MM.1S (cell line): ENCODE data around the gene ZNF469.

Experiments used
- DNase-seq: peaks from one replicate; pipeline ENCODE4 v3.0.0-alpha.2; 2015
- H2AFZ ChIP-seq: fragments of 300-600 bp; sonication (generic); 2 replicates; pipeline ENCODE4 v1.6.0; 2016; ENCODE audit warnings: antibody characterized with exemption, low read length
- H3F3A ChIP-seq: fragments of 300-600 bp; sonication (generic); 2 replicates; pipeline ENCODE4 v1.6.1; 2016; ENCODE audit warnings: mild to moderate bottlenecking, antibody characterized with exemption, low read length, moderate library complexity, mixed read lengths; ENCODE audit not compliant: insufficient read depth
- H3K27ac ChIP-seq: fragments of 300-600 bp; sonication (generic); 2 replicates; pipeline ENCODE4 v1.5.1; 2016; ENCODE audit warnings: mild to moderate bottlenecking, low read length
- H3K27me3 ChIP-seq: fragments of 300-600 bp; sonication (generic); replicated peaks from 2 replicates; pipeline ENCODE4 v1.6.0; 2016; ENCODE audit warnings: low read length; ENCODE audit not compliant: insufficient read depth
- H3K36me3 ChIP-seq: fragments of 300-600 bp; sonication (generic); replicated peaks from 2 replicates; pipeline ENCODE4 v1.6.1; 2016; ENCODE audit warnings: mild to moderate bottlenecking, low read length, mixed read lengths; ENCODE audit not compliant: insufficient read depth
- H3K4me1 ChIP-seq: fragments of 300-600 bp; sonication (generic); 2 replicates; pipeline ENCODE4 v1.6.1; 2016; ENCODE audit warnings: low read length, mixed read lengths
- H3K4me2 ChIP-seq: fragments of 300-600 bp; sonication (generic); 2 replicates; pipeline ENCODE4 v1.6.0; 2016; ENCODE audit warnings: low read depth, low read length
- H3K4me3 ChIP-seq: fragments of 300-600 bp; sonication (generic); 2 replicates; pipeline ENCODE4 v1.5.1; 2016; ENCODE audit warnings: low read length, mixed read lengths
- H3K79me2 ChIP-seq: fragments of 300-600 bp; sonication (generic); 2 replicates; pipeline ENCODE4 v1.6.1; 2016; ENCODE audit warnings: mixed run types, low read length, mixed read lengths
- H3K9ac ChIP-seq: fragments of 300-600 bp; sonication (generic); 2 replicates; pipeline ENCODE4 v1.6.1; 2016; ENCODE audit warnings: low read length, mixed read lengths
- H3K9me2 ChIP-seq: fragments of 300-600 bp; sonication (generic); replicated peaks from 2 replicates; pipeline ENCODE4 v1.6.1; 2016; ENCODE audit warnings: mild to moderate bottlenecking, low read length, mixed read lengths; ENCODE audit not compliant: insufficient read depth
- H3K9me3 ChIP-seq: fragments of 300-600 bp; sonication (generic); replicated peaks from 2 replicates; pipeline ENCODE4 v1.6.1; 2016; ENCODE audit warnings: mild to moderate bottlenecking, low read length, mixed read lengths; ENCODE audit not compliant: insufficient read depth
- H4K20me1 ChIP-seq: fragments of 300-600 bp; sonication (generic); 2 replicates; pipeline ENCODE4 v1.6.1; 2016; ENCODE audit warnings: mild to moderate bottlenecking, low read length, moderate library complexity, mixed read lengths; ENCODE audit not compliant: insufficient read depth
- CTCF ChIP-seq: fragments of 300-600 bp; sonication (generic); IDR thresholded peaks from 2 replicates; pipeline ENCODE4 v1.5.1; 2016; ENCODE audit warnings: antibody characterized with exemption, low read length, mixed read lengths
- EZH2 ChIP-seq: fragments of 300-600 bp; sonication (generic); optimal IDR thresholded peaks from 2 replicates; pipeline ENCODE3; 2017; ENCODE audit warnings: low read depth, mild to moderate bottlenecking, antibody characterized with exemption, low read length, mixed read lengths
- EZH2phosphoT487 ChIP-seq: fragments of 300-600 bp; sonication (generic); IDR thresholded peaks from 2 replicates; pipeline ENCODE4 v1.6.1; 2018; ENCODE audit warnings: antibody characterized with exemption, low read length

The ZNF469 gene

GRCh38 chr16:88380619-88381018 is 2.1 kb upstream of the ZNF469 start:
- H3K27me3 ChIP-seq = peaks cover 58% of the 10 kb centered on the region
- H3K4me2 ChIP-seq = no peak overlapping the region
- no peaks in the 10 kb centered on the region for H4K20me1 ChIP-seq
- H3K9me3 ChIP-seq = no peaks in the 10 kb centered on the region
- H2AFZ ChIP-seq = no peak overlapping the region
- no peak overlapping the region for H3K27ac ChIP-seq
- H3K9ac ChIP-seq = no peak overlapping the region
- no peaks in the 10 kb centered on the region for H3K9me2 ChIP-seq
- no peak overlapping the region for H3K4me3 ChIP-seq
- TF ChIP-seq CTCF (no peak), EZH2phosphoT487 (no peak), EZH2 (no peak)
- no peaks in the 10 kb centered on the region for H3K79me2 ChIP-seq
- no peaks in the 10 kb centered on the region for H3K4me1 ChIP-seq
- H3F3A ChIP-seq = no peaks in the 10 kb centered on the region
- no peak for DNase-seq
- H3K36me3 ChIP-seq = no peaks in the 10 kb centered on the region

- Histone ChIP-seq H3K4me3 (no peak overlapping the region), H3K9me2 (no peaks in the 10 kb centered on the region), H3K27ac (no peak overlapping the region), H2AFZ (no peak overlapping the region), H3K9me3 (no peaks in the 10 kb centered on the region), H4K20me1 (no peaks in the 10 kb centered on the region), H3K27me3 (peaks cover 62% of the 10 kb centered on the region), H3K4me2 (no peak overlapping the region), H3K9ac (no peak overlapping the region), H3K4me1 (no peaks in the 10 kb centered on the region), H3K79me2 (no peaks in the 10 kb centered on the region), H3F3A (no peaks in the 10 kb centered on the region), H3K36me3 (no peaks in the 10 kb centered on the region)
- no peak for TF ChIP-seq EZH2phosphoT487
- no peak for TF ChIP-seq CTCF
- no peak for TF ChIP-seq EZH2
- DNase-seq = no peak
Observed at GRCh38 chr16:88381820-88382451, 823 bp upstream of the ZNF469 start.

- H3F3A ChIP-seq = no peaks in the 10 kb centered on the region
- no peak overlapping the region for H3K4me2 ChIP-seq
- H3K4me1 ChIP-seq = no peaks in the 10 kb centered on the region
- H3K9ac ChIP-seq = no peak overlapping the region
- TF ChIP-seq EZH2 (no peak), EZH2phosphoT487 (no peak), CTCF (no peak)
- H2AFZ ChIP-seq = no peak overlapping the region
- H3K9me2 ChIP-seq = no peaks in the 10 kb centered on the region
- no peak overlapping the region for H3K4me3 ChIP-seq
- H3K27ac ChIP-seq = no peak overlapping the region
- no peaks in the 10 kb centered on the region for H3K9me3 ChIP-seq
- H3K27me3 ChIP-seq = peaks cover 69% of the 10 kb centered on the region
- H4K20me1 ChIP-seq = no peaks in the 10 kb centered on the region
- no peaks in the 10 kb centered on the region for H3K36me3 ChIP-seq
- DNase-seq = no peak
- H3K79me2 ChIP-seq = no peaks in the 10 kb centered on the region
Observed at GRCh38 chr16:88383401-88384221, 852 bp downstream of the ZNF469 start.
